Activated CD8-positive, alpha-beta memory T cell treated with anti-CD3 and anti-CD28 coated beads, Interleukin-2, amount 50 U/mL, for 1 hour (primary cell): ENCODE data around the gene VPS13D.
"Not testable (repeated sequence)": the region's sequence is repeated elsewhere in the genome, so short reads cannot be mapped to it uniquely, and the experiment has no call there.

Experiments used
- DNase-seq: peaks from one replicate; pipeline ENCODE4 v3.0.0-alpha.2; 2020; ENCODE audit errors: extremely low read depth

VPS13D gene

GRCh38 chr1:12448746-12449177 is 218.9 kb downstream of the VPS13D start:
- no peak for DNase-seq

DNA sequence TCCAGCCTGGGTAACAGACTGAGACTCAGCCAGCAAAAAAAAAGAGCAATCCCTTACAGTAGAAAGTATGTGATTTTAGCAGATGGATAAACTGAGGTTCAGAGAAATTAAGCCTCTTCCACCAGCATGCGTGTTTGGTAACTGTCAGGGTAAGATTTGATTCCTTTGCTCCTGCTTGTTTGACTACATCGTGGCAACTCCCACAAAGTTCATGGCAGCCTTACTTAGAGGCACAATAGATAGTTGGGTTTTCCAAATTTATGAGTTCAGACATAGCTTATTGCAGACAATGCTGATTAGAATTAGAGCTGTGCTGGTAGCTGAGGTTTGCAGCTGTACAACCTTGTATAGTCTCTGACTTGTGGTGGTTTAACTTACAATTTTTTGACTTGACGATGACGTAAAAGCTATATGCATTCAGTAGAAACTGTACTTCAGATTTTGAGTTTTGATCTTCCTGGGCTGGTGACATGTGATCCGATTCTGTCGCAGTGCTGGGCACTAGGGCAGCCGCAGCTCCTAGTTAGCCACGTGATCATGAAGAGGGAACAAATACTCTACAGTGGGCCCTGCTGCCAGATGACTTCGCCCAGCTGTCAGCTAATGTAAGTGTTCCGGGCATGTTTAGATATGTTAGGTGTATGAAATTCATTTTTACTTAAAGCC is 220.4 kb downstream of the VPS13D start:
- DNase-seq, result no peak

GRCh38 chr1:12450756-12451559 is 221.1 kb downstream of the VPS13D start:
- DNase-seq, result no peak

DNA sequence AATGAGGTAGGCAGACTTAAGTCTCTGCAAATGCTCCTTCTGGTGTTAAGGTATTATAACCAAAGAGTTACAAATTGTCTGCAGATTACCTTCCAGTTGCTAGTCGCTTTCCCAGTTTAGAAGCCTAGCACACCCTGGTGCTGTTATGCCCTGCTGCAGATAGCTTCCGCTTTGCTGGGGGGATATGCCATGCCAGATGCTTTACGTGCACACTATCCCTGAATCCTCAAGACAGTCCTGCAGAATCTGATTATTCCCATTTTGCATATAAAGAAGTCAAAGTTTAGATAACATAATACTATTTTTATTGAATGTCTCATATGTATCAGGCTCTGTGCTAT is 221.7 kb downstream of the VPS13D start:
- no peak for DNase-seq

DNA sequence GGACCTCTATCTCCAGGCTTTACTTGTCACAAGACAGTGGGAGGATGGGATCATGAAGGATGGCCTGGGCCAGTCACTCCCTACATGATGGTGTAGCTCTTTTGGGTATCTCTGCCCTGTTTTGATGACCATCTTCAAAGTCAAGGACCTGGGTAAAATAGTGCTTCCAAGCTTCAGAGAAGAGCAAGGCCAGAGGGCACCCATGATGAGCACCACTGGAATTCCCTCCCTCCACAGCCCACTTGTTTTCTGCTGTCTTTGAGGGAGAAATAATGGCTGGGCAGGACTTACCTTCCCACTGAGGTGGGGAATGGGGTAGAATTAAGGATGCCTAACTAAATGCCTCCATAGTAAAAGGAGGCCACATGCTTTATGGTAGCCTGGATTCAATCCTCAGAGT is 222.4 kb downstream of the VPS13D start:
- DNase-seq, result no peak

DNA sequence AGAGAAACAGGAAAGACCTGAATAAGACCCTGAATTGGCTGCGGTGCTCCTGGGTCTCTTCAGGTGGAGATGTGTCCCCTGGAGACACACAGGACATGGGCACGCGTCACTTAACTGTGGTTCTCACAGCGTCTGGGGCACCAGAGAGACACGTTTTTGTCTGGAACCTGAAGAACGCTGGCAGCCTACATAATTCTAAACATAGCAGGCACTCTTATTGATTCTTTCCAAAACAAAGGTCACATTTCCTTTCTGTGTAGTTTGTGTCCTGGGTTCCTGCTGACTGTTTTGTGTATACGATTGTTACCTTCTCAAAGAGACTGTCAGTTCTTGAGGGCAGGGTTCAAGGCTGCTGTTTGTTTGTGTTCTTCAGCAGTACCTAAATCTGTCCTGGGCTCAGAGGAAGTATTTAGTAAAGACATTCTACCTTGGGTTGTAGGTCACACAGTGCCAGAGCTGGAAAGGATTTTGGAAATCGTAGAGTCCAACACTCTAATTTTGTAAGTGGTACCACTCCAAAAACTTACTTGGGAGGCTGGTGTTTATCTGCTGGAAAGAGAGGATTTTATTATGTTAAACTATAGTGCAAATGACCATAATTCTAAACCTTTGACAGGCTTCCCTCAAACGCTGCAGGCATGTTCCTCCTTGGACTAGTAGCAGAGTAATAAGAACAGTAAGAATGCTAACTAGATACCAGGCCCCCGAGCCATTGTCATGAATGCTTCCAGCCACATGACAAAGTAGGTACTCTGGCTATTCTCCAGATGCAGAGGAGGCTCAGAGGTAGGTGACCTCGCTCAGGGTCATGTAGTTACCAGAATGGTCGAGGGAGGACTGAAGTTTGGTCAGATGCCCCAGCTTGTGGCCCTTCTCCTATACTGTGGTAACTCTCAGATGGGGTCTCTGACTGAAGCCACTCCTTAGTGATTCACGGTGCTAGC is 223.8 kb downstream of the VPS13D start:
- no peak for DNase-seq

DNA sequence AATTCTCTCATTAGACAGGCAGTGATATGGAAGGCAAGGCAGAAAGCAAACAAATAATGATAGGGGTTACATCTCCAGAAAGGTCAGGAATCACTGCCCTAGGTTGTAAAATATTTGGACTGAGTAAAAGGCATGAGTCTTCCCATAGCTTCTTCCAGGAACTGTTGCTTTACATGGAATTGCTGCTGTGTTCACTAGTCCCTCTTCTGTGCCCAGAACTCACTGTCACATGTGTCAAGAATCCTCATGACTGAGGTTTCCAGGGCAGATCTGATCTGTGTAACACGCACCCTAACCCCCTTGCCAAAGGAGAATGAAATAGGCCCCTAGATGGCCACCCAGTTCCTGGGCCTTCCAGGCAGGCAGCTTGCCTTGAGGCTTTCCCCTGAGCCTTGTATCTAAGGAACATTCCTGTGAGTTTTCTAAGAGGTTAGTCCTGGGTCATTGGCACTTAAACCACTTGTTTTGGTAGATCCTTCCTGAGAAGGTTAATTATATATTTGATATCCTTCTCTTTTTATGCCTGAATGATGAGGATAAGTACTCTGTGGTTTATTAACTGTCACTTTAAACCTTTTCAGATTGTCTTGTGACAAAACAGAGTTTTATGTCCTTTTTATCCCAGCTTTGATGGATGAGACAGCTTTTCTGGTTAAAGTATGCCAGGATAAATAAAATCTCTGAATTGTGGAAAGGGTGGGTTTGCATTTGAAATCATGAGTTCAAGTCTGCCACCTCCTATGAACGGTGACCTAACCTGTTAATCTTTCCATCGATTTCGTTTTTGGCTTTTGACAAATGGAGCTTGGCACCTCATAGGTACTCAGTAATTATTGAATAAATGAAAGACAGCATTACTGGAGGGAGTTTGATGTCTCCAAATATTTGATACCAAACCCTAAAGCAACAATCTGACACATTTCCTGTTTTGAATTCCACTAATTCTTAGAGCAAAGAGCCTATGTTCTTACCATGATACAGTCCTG is 224.9 kb downstream of the VPS13D start:
- DNase-seq, result no peak

- DNase-seq, result not testable (repeated sequence)
These were observed 226.3 kb downstream of the VPS13D start for GRCh38 chr1:12456081-12456480.

GRCh38 chr1:12456979-12457378 is 227.1 kb downstream of the VPS13D start:
- DNase-seq, result no peak

DNA sequence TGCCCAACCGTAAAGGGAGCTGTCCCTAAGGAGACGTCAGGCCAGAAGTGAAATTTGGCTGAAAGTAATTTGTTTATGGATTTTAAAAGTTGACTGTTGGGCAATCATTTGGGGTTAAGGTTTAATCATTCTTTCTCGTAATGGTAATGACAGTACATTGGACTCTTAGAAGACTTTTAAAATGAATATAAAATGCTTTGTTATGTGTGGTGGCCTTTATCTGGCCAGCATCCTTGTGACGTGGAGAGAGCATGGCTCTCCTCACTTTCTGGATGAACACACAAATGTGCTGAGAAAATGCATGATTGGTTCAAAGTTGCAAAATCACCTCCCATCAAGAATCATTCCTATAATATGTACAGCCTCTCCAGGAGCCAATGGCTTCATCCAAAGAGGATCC is 227.9 kb downstream of the VPS13D start:
- no peak for DNase-seq

GRCh38 chr1:12458571-12458970 is 228.7 kb downstream of the VPS13D start:
- no peak for DNase-seq

DNA sequence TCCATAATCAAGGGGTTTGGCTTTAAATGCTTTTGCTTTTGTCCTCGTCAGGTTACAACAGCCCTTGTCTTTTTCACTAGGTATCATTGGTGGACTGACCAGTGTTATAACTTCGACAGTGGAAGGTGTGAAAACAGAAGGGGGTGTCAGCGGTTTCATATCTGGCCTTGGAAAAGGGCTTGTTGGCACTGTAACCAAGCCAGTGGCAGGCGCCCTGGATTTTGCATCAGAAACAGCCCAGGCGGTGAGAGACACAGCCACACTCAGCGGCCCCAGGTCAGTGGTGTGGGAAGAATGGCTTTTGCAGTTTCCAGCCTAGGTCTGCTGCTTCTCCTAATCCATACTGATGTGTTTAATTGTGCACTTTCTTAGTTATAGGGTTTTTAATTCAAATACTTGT is 230.3 kb downstream of the VPS13D start:
- no peak for DNase-seq

GRCh38 chr1:12460911-12461621 is 231.2 kb downstream of the VPS13D start:
- DNase-seq, result no peak

DNA sequence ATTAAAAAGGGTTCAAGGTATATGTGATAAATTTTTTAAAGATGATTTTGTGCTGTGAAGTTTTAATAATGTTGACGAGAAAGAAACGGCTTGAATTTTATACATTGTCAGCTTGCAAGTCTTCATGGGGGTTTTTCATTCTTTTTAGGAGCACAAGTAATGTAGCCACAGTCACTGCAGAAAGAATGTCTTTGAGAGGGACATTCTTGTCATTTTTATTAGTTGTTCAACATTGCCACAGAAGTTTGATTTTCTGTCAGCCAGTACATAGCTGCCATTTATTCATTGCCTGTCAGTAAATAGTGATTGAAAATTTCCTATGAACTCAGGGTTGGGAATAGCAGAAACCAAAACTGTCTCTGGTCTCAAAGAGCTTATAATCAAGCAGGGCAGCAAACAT is 231.9 kb downstream of the VPS13D start:
- no peak for DNase-seq

- DNase-seq, result no peak
These were observed 232.8 kb downstream of the VPS13D start for GRCh38 chr1:12462586-12462985.

DNA sequence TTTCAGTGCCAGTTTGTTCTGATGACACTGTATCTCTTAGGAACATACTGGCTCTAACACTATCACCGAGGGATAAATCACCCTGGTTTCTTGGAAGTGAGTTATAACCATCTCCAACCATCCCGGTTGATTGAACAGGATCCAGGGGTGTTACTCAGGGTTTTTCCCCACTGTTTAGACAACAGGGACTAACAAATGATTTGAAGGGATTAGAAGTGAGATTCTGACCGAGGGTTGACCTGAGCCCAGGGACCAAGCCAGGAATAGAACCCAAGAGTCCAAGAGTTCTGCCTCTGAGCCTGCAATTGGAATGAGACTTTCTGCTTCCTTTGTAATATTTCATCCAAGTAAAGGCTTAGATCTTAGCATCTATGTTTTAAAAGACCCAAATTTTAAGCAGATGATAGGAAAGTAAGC is 234.2 kb downstream of the VPS13D start:
- no peak for DNase-seq

DNA sequence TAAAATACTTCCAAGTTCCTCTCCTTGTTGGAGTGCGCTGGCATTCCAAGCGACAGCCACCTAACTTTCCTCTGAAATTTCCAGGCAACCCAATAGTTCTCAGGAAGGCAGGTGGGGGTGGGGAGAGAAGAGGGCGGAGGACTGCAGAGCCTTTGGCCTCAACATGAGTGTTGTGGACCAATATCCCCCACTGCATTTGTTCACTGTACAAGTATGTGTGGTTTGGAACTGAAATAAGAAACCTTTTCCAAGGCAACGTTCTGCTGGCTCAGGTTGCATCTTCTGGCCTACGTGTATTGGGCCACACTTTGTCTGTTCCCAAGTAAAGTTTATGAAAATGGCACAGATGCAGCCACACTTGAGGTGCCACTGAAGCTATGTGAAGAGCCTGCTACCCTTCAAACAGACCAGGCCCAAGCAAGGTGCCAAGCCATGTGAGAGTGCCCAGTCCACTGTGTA is 234.8 kb downstream of the VPS13D start:
- no peak for DNase-seq

- DNase-seq, result no peak
These were observed 235.3 kb downstream of the VPS13D start for GRCh38 chr1:12465126-12465525.

DNA sequence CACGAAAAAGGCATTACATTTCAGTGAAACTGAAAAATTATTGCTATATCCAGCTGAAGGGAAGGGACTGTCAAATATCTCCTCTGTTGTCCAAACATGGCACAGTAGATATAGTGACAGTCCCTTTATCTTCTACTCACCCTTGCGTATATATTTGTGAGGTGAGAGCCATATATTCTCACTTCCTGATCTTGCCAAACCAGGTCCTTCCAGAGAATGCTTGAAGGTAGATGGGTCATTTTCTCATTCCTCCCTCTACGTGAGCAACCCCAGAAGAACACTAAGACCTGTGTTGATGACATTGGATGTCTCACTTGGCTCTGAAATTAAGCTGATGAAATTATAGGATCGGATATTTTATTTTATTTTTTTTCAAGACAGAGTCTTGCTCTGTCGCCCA is 237.0 kb downstream of the VPS13D start:
- DNase-seq, result no peak

GRCh38 chr1:12467570-12468286 is 237.9 kb downstream of the VPS13D start:
- no peak for DNase-seq
